Measurements from ENCODE around the gene RPL31.

RPL31 gene

GRCh38 chr2:101022221-101022620, 20.1 kb downstream of the RPL31 start:
- H4K8ac ChIP-seq (ENCODE audit: low read depth, low read length): no peak overlapping the region
- peaks cover 12 to 71% of the 10 kb centered on the region in 2 donors for H3K36me3 ChIP-seq (replicated peaks in 1 of 2; ENCODE audit: control insufficient read depth in 2 of 2, insufficient read depth in 2 of 2, low read length in 2 of 2)
- H4K91ac ChIP-seq (ENCODE audit: low read depth, low read length, poor library complexity): no peak overlapping the region
- no peak overlapping the region for H3K4ac ChIP-seq (ENCODE audit: low read length)
- no peak overlapping the region for H2BK120ac ChIP-seq (ENCODE audit: low read depth, low read length)
- no peak overlapping the region for H2AFZ ChIP-seq (ENCODE audit: low read length)
- no peak overlapping the region for H3K23ac ChIP-seq (ENCODE audit: low read depth, low read length, poor library complexity)
- H2BK12ac ChIP-seq (ENCODE audit: low read length): no peak overlapping the region
- WGBS, 2 donors (ENCODE audit: extremely low coverage in 2 of 2, insufficient read length in 2 of 2, insufficient replicate concordance in 1 of 2): no CpG with 5 or more reads among the region's 16 CpGs
- H2BK5ac ChIP-seq (ENCODE audit: low read length): no peak overlapping the region
- no peaks in the 10 kb centered on the region for H3K9me3 ChIP-seq (replicated peaks in 1 of 2; ENCODE audit: control insufficient read depth in 2 of 2, insufficient read depth in 1 of 2, low read depth in 1 of 2, low read length in 2 of 2)
- H3K4me1 ChIP-seq (ENCODE audit: control insufficient read depth in 2 of 2, insufficient read depth in 1 of 2, low read depth in 1 of 2, low read length in 2 of 2): peaks cover 10 to 11% of the 10 kb centered on the region in 2 donors
- H3K79me1 ChIP-seq (ENCODE audit: low read depth, low read length): no peaks in the 10 kb centered on the region
- no peak overlapping the region for H3K4me3 ChIP-seq (ENCODE audit: low read length in 2 of 2)
- H3K18ac ChIP-seq (ENCODE audit: low read length): no peak overlapping the region
- H3K27ac ChIP-seq (replicated peaks; ENCODE audit: low read length): no peak overlapping the region
- H2AK5ac ChIP-seq (ENCODE audit: low read depth, low read length): no peak overlapping the region
- no peak overlapping the region for H3K9ac ChIP-seq (ENCODE audit: low read depth, low read length, poor library complexity)
- no peak overlapping the region for H2BK15ac ChIP-seq (ENCODE audit: low read length)
- peaks cover 0 to 2% (median 0%) of the 10 kb centered on the region in 3 experiments for H3K27me3 ChIP-seq (ENCODE audit: control insufficient read depth in 3 of 3, insufficient read depth in 3 of 3, low read depth in 1 of 3, low read length in 3 of 3)
- DNase-seq (ENCODE audit: low spot score): no peak
- H3K14ac ChIP-seq (ENCODE audit: low read length): no peak overlapping the region
- H3K4me2 ChIP-seq (ENCODE audit: insufficient read depth, low read length, poor library complexity, severe bottlenecking): no peak overlapping the region

- no peak overlapping the region for H3K27ac ChIP-seq (replicated peaks; ENCODE audit: low read length)
- no CpG with 5 or more reads among the region's 6 CpGs for WGBS, 2 donors (ENCODE audit: extremely low coverage in 2 of 2, insufficient read length in 2 of 2, insufficient replicate concordance in 1 of 2)
- no peak for DNase-seq (ENCODE audit: low spot score)
These were observed 21.4 kb downstream of the RPL31 start for GRCh38 chr2:101023327-101024107.

GRCh38 chr2:101025561-101025960, 23.5 kb downstream of the RPL31 start:
- Histone ChIP-seq H4K8ac (ENCODE audit: low read depth, low read length) (no peak overlapping the region), H3K27me3 (ENCODE audit: control insufficient read depth in 3 of 3, insufficient read depth in 3 of 3, low read depth in 1 of 3, low read length in 3 of 3) (no peaks in the 10 kb centered on the region), H4K91ac (ENCODE audit: low read depth, low read length, poor library complexity) (no peak overlapping the region), H3K4ac (ENCODE audit: low read length) (no peak overlapping the region), H3K9ac (ENCODE audit: low read depth, low read length, poor library complexity) (no peak overlapping the region), H3K4me2 (ENCODE audit: insufficient read depth, low read length, poor library complexity, severe bottlenecking) (no peak overlapping the region), H3K27ac (replicated peaks; ENCODE audit: low read length) (no peak overlapping the region), H3K14ac (ENCODE audit: low read length) (no peak overlapping the region), H3K4me3 (ENCODE audit: low read length in 2 of 2) (no peak overlapping the region), H3K4me1 (ENCODE audit: control insufficient read depth in 2 of 2, insufficient read depth in 1 of 2, low read depth in 1 of 2, low read length in 2 of 2) (peaks cover 10 to 11% of the 10 kb centered on the region in 2 donors), H3K9me3 (replicated peaks in 1 of 2; ENCODE audit: control insufficient read depth in 2 of 2, insufficient read depth in 1 of 2, low read depth in 1 of 2, low read length in 2 of 2) (peaks cover 4 to 7% of the 10 kb centered on the region in 2 donors), H3K36me3 (replicated peaks in 1 of 2; ENCODE audit: control insufficient read depth in 2 of 2, insufficient read depth in 2 of 2, low read length in 2 of 2) (peaks cover 12 to 40% of the 10 kb centered on the region in 2 donors), H2BK5ac (ENCODE audit: low read length) (no peak overlapping the region), H2BK15ac (ENCODE audit: low read length) (no peak overlapping the region), H3K18ac (ENCODE audit: low read length) (no peak overlapping the region), H3K79me1 (ENCODE audit: low read depth, low read length) (no peaks in the 10 kb centered on the region), H2BK12ac (ENCODE audit: low read length) (no peak overlapping the region), H2AK5ac (ENCODE audit: low read depth, low read length) (no peak overlapping the region), H2BK120ac (ENCODE audit: low read depth, low read length) (no peak overlapping the region), H3K23ac (ENCODE audit: low read depth, low read length, poor library complexity) (no peak overlapping the region), H2AFZ (ENCODE audit: low read length) (peak overlapping the region; percentile 48)
- DNase-seq (ENCODE audit: low spot score): no peak
- WGBS, 2 donors (ENCODE audit: extremely low coverage in 2 of 2, insufficient read length in 2 of 2, insufficient replicate concordance in 1 of 2): no CpG with 5 or more reads among the region's 6 CpGs

More at GRCh38 chr2:101023327-101024107, 21.4 kb downstream of the RPL31 start:
- no peak overlapping the region for H3K4me3 ChIP-seq (ENCODE audit: low read length in 2 of 2)
- H2BK5ac ChIP-seq (ENCODE audit: low read length): no peak overlapping the region
- H2BK12ac ChIP-seq (ENCODE audit: low read length): no peak overlapping the region
- H3K4me1 ChIP-seq (ENCODE audit: control insufficient read depth in 2 of 2, insufficient read depth in 1 of 2, low read depth in 1 of 2, low read length in 2 of 2): peaks cover 10 to 11% of the 10 kb centered on the region in 2 donors
- no peak overlapping the region for H3K14ac ChIP-seq (ENCODE audit: low read length)
- H3K79me1 ChIP-seq (ENCODE audit: low read depth, low read length): no peaks in the 10 kb centered on the region
- H3K27me3 ChIP-seq (ENCODE audit: control insufficient read depth in 3 of 3, insufficient read depth in 3 of 3, low read depth in 1 of 3, low read length in 3 of 3): peaks cover 0 to 2% (median 0%) of the 10 kb centered on the region in 3 experiments
- H3K36me3 ChIP-seq (replicated peaks in 1 of 2; ENCODE audit: control insufficient read depth in 2 of 2, insufficient read depth in 2 of 2, low read length in 2 of 2): peaks cover 12 to 58% of the 10 kb centered on the region in 2 donors
- no peak overlapping the region for H4K91ac ChIP-seq (ENCODE audit: low read depth, low read length, poor library complexity)
- no peak overlapping the region for H3K23ac ChIP-seq (ENCODE audit: low read depth, low read length, poor library complexity)
- no peak overlapping the region for H3K9ac ChIP-seq (ENCODE audit: low read depth, low read length, poor library complexity)
- H4K8ac ChIP-seq (ENCODE audit: low read depth, low read length): no peak overlapping the region
- no peak overlapping the region for H2BK15ac ChIP-seq (ENCODE audit: low read length)
- H3K4me2 ChIP-seq (ENCODE audit: insufficient read depth, low read length, poor library complexity, severe bottlenecking): no peak overlapping the region
- no peak overlapping the region for H2BK120ac ChIP-seq (ENCODE audit: low read depth, low read length)
- no peak overlapping the region for H3K18ac ChIP-seq (ENCODE audit: low read length)
- H3K4ac ChIP-seq (ENCODE audit: low read length): no peak overlapping the region
- H2AK5ac ChIP-seq (ENCODE audit: low read depth, low read length): no peak overlapping the region
- H2AFZ ChIP-seq (ENCODE audit: low read length): no peak overlapping the region
- H3K9me3 ChIP-seq (replicated peaks in 1 of 2; ENCODE audit: control insufficient read depth in 2 of 2, insufficient read depth in 1 of 2, low read depth in 1 of 2, low read length in 2 of 2): peaks cover 0 to under 1% of the 10 kb centered on the region in 2 donors

- Histone ChIP-seq H3K27ac (replicated peaks; ENCODE audit: low read length) (peak overlapping the region; percentile 84), H3K79me1 (ENCODE audit: low read depth, low read length) (no peaks in the 10 kb centered on the region)
These were observed 24.2 kb downstream of the RPL31 start for GRCh38 chr2:101026253-101026701.

More at GRCh38 chr2:101026253-101026701, 24.2 kb downstream of the RPL31 start:
- H3K4ac ChIP-seq (ENCODE audit: low read length): peak overlapping the region; percentile 85
- peaks cover 9 to 33% of the 10 kb centered on the region in 2 donors for H3K36me3 ChIP-seq (replicated peaks in 1 of 2; ENCODE audit: control insufficient read depth in 2 of 2, insufficient read depth in 2 of 2, low read length in 2 of 2)
- H3K27me3 ChIP-seq (ENCODE audit: control insufficient read depth in 3 of 3, insufficient read depth in 3 of 3, low read depth in 1 of 3, low read length in 3 of 3): no peaks in the 10 kb centered on the region
- H3K9me3 ChIP-seq (replicated peaks in 1 of 2; ENCODE audit: control insufficient read depth in 2 of 2, insufficient read depth in 1 of 2, low read depth in 1 of 2, low read length in 2 of 2): peaks cover 4 to 7% of the 10 kb centered on the region in 2 donors
- no peak overlapping the region for H2BK5ac ChIP-seq (ENCODE audit: low read length)
- no peak overlapping the region for H4K8ac ChIP-seq (ENCODE audit: low read depth, low read length)
- H2BK12ac ChIP-seq (ENCODE audit: low read length): no peak overlapping the region
- H2BK15ac ChIP-seq (ENCODE audit: low read length): no peak overlapping the region
- no peak overlapping the region for H3K4me2 ChIP-seq (ENCODE audit: insufficient read depth, low read length, poor library complexity, severe bottlenecking)
- H3K14ac ChIP-seq (ENCODE audit: low read length): no peak overlapping the region
- H2BK120ac ChIP-seq (ENCODE audit: low read depth, low read length): no peak overlapping the region
- peak overlapping the region; percentile 86 for H3K18ac ChIP-seq (ENCODE audit: low read length)
- H3K4me1 ChIP-seq (ENCODE audit: control insufficient read depth in 2 of 2, insufficient read depth in 1 of 2, low read depth in 1 of 2, low read length in 2 of 2): peaks cover 10 to 11% of the 10 kb centered on the region in 2 donors
- peak overlapping the region; percentile 48 for H2AFZ ChIP-seq (ENCODE audit: low read length)
- no peak overlapping the region for H4K91ac ChIP-seq (ENCODE audit: low read depth, low read length, poor library complexity)
- no peak overlapping the region for H2AK5ac ChIP-seq (ENCODE audit: low read depth, low read length)
- no peak overlapping the region for H3K23ac ChIP-seq (ENCODE audit: low read depth, low read length, poor library complexity)
- no CpG with 5 or more reads among the region's 9 CpGs for whole genome bisulfite sequencing, 2 donors (ENCODE audit: extremely low coverage in 2 of 2, insufficient read length in 2 of 2, insufficient replicate concordance in 1 of 2)
- no peak for DNase-seq (ENCODE audit: low spot score)
- no peak overlapping the region for H3K9ac ChIP-seq (ENCODE audit: low read depth, low read length, poor library complexity)
- H3K4me3 ChIP-seq (ENCODE audit: low read length in 2 of 2): no peak overlapping the region
